ENCODE data around the gene PDE8A.

DNA sequence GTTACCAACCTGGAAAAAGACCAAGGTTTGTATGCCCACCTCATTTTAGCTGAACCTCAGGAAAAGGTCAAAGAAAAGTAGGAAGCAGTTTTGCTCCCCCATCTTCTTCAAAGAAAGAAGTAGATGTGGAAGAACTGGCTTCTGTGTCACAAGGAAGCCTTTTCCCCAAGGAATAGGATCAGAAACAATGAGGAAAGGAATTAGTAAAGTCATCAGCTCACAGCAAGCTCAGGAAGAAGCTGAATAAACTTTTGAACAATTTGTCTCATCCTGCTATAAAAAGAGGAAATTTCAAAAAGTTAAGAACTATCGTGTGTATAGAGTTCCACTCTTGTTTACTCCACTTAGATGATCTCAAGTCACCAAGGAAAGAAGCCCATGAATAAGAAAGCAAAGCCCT is 174.2 kb downstream of the PDE8A start:
- no peak for TF ChIP-seq CTCF (IDR thresholded peaks at IDR 0.05)
- TF ChIP-seq EZH2 (IDR thresholded peaks at IDR 0.05; ENCODE audit: borderline replicate concordance, insufficient read depth, low read depth, low read length, poor library complexity, severe bottlenecking), result no peak

Measured in B cell (primary cell).